ENCODE data around the gene CBX6. TPM values are rescaled to one million over a fixed set of nuclear protein-coding genes. Genes with fewer than 3 reads are reported as not detected.

Gene CBX6
- total RNA-seq, 1 experiment from 2014 or later, result 119 TPM

- POLR2A ChIA-PET (ENCODE audit: low non-redundant PET), result no interaction called here
- peaks cover 11% of the 10 kb centered on the region for H3K4me1 ChIP-seq (ENCODE audit: insufficient read depth, low read length, poor library complexity, severe bottlenecking)
- peaks cover 17% of the 10 kb centered on the region for H3K36me3 ChIP-seq (ENCODE audit: insufficient read depth, low read length, poor library complexity, severe bottlenecking)
- intact Hi-C loops (cut with micrococcal nuclease; ENCODE audit: unreplicated experiment), result no loop called here
- H3K27ac ChIP-seq (ENCODE audit: low read depth, low read length, poor library complexity, severe bottlenecking), result no peak overlapping the region
- CTCF ChIA-PET, result interaction anchor here (0.6 kb wide), 1 partner anchor 695 kb away, joined by 3 read pairs; no protein-coding TSS in a partner anchor
- no peak for DNase-seq (ENCODE audit: low spot score)
- H3K27me3 ChIP-seq (replicated peaks; ENCODE audit: insufficient read depth, low read depth, low read length, poor library complexity), result no peaks in the 10 kb centered on the region
- no TSS peak for BruUV-seq (replicated peaks)
- no peaks in the 10 kb centered on the region for H3K9me3 ChIP-seq (ENCODE audit: low read depth, low read length, poor library complexity, severe bottlenecking)
- TF ChIP-seq CTCF (conservative IDR thresholded peaks at IDR 0.05; ENCODE audit: low read depth, low read length) (no peak), EZH2 (IDR thresholded peaks at IDR 0.05; ENCODE audit: borderline replicate concordance, low read depth, low read length, poor library complexity, severe bottlenecking) (no peak)
- no peak overlapping the region for H3K4me3 ChIP-seq (ENCODE audit: low read depth, low read length, poor library complexity, severe bottlenecking)
Observed at GRCh38 chr22:38834215-38834953, 37.6 kb downstream of the CBX6 start.

GRCh38 chr22:38833061-38833460 is 39.0 kb downstream of the CBX6 start:
- peaks cover 20% of the 10 kb centered on the region for H3K36me3 ChIP-seq (ENCODE audit: insufficient read depth, low read length, poor library complexity, severe bottlenecking)
- intact Hi-C loops (cut with micrococcal nuclease; ENCODE audit: unreplicated experiment), result no loop called here
- peak overlapping the region; percentile 45 for H3K27ac ChIP-seq (ENCODE audit: low read depth, low read length, poor library complexity, severe bottlenecking)
- no TSS peak for BruUV-seq (replicated peaks)
- ChIA-PET POLR2A (ENCODE audit: low non-redundant PET) (interaction anchor here (0.7 kb wide), 1 partner anchor 118 kb away, joined by 5 read pairs; no protein-coding TSS in a partner anchor), CTCF (interaction anchor here (0.5 kb wide), 1 partner anchor 19 kb away, joined by 5 read pairs; no protein-coding TSS in a partner anchor)
- TF ChIP-seq CTCF (conservative IDR thresholded peaks at IDR 0.05; ENCODE audit: low read depth, low read length) (no peak), EZH2 (IDR thresholded peaks at IDR 0.05; ENCODE audit: borderline replicate concordance, low read depth, low read length, poor library complexity, severe bottlenecking) (no peak)
- H3K4me3 ChIP-seq (ENCODE audit: low read depth, low read length, poor library complexity, severe bottlenecking), result no peak overlapping the region
- no peaks in the 10 kb centered on the region for H3K27me3 ChIP-seq (replicated peaks; ENCODE audit: insufficient read depth, low read depth, low read length, poor library complexity)
- no peaks in the 10 kb centered on the region for H3K9me3 ChIP-seq (ENCODE audit: low read depth, low read length, poor library complexity, severe bottlenecking)
- H3K4me1 ChIP-seq (ENCODE audit: insufficient read depth, low read length, poor library complexity, severe bottlenecking), result peaks cover 10% of the 10 kb centered on the region
- DNase-seq (ENCODE audit: low spot score), result no peak

GRCh38 chr22:38832005-38832978 is 39.7 kb downstream of the CBX6 start:
- no peak overlapping the region for H3K4me3 ChIP-seq (ENCODE audit: low read depth, low read length, poor library complexity, severe bottlenecking)
- no peak for DNase-seq (ENCODE audit: low spot score)
- ChIA-PET CTCF (interaction anchor here (0.5 kb wide), 1 partner anchor 18 kb away, joined by 5 read pairs; no protein-coding TSS in a partner anchor), POLR2A (ENCODE audit: low non-redundant PET) (no interaction called here)
- H3K36me3 ChIP-seq (ENCODE audit: insufficient read depth, low read length, poor library complexity, severe bottlenecking), result peaks cover 28% of the 10 kb centered on the region
- intact Hi-C loops (cut with micrococcal nuclease; ENCODE audit: unreplicated experiment), result no loop called here
- H3K4me1 ChIP-seq (ENCODE audit: insufficient read depth, low read length, poor library complexity, severe bottlenecking), result peaks cover 10% of the 10 kb centered on the region
- H3K27ac ChIP-seq (ENCODE audit: low read depth, low read length, poor library complexity, severe bottlenecking), result peak overlapping the region; percentile 45
- no TSS peak for BruUV-seq (replicated peaks)
- no peak for TF ChIP-seq CTCF (conservative IDR thresholded peaks at IDR 0.05; ENCODE audit: low read depth, low read length)
- TF ChIP-seq EZH2 (IDR thresholded peaks at IDR 0.05; ENCODE audit: borderline replicate concordance, low read depth, low read length, poor library complexity, severe bottlenecking), result no peak
- H3K27me3 ChIP-seq (replicated peaks; ENCODE audit: insufficient read depth, low read depth, low read length, poor library complexity), result no peaks in the 10 kb centered on the region
- H3K9me3 ChIP-seq (ENCODE audit: low read depth, low read length, poor library complexity, severe bottlenecking), result no peaks in the 10 kb centered on the region

All from A673 (cell line).